Fibroblast of the aortic adventitia (primary cell): ENCODE measurements around the gene PHTF1. TPM values are rescaled to one million over a fixed set of nuclear protein-coding genes. Genes with fewer than 3 reads are reported as not detected.

Experiments
- DNase-seq: peaks from one replicate; pipeline ENCODE4 v3.0.0-alpha.2; 2010; ENCODE audit warnings: low read depth
- H3K4me3 ChIP-seq: 2 replicates; pipeline ENCODE4 v1.5.1; 2011; ENCODE audit warnings: low read depth, mild to moderate bottlenecking, control low read depth, low read length, moderate library complexity
- CTCF ChIP-seq: IDR thresholded peaks from 2 replicates; pipeline ENCODE4 v1.5.1; 2011; ENCODE audit warnings: mild to moderate bottlenecking, low read length, control low read depth, inconsistent platforms; ENCODE audit not compliant: insufficient read depth
- total RNA-seq: library from RNA; depleted of rRNA; stranded (reverse); fragments of >200 nt; gene quantifications from 2 replicates; pipeline ENCODE4 v1.2.3, GENCODE V29; 2012; ENCODE audit warnings: low replicate concordance

The PHTF1 gene
- total RNA-seq, 1 donor = 36.3 TPM

GRCh38 chr1:113659035-113659434 is 100.3 kb downstream of the PHTF1 start:
- H3K4me3 ChIP-seq = no peak overlapping the region
- no peak for DNase-seq
- TF ChIP-seq CTCF = no peak

DNA sequence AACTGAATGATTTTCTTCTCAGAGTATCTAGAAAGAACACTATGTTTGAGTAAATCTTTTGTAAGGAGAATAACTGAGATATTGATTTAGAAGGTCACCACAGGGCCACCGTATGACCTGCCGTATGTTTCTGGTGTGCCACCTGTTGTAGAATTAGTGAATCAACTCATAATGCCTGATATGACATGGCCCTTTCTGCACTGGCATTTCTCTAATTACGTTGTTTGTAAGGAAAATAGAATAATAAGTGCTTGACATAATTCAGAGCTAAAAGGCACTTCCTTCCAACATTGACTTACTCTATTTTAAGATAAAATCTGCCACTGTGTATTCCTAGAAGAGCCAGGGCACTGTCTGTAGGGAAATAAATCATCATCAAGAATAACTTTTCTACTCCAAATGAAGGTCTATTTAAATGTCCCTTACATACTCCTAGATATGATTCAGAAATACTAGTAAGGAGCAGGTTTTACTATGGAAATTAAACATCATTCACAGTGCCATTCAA is 101.7 kb downstream of the PHTF1 start:
- no peak overlapping the region for H3K4me3 ChIP-seq
- DNase-seq = no peak
- no peak for TF ChIP-seq CTCF

- H3K4me3 ChIP-seq = no peak overlapping the region
- no peak for TF ChIP-seq CTCF
- no peak for DNase-seq
Measured at GRCh38 chr1:113657126-113657525, 102.2 kb downstream of the PHTF1 start.

GRCh38 chr1:113654883-113655282 is 104.4 kb downstream of the PHTF1 start:
- DNase-seq = no peak
- H3K4me3 ChIP-seq = no peak overlapping the region
- TF ChIP-seq CTCF = no peak

DNA sequence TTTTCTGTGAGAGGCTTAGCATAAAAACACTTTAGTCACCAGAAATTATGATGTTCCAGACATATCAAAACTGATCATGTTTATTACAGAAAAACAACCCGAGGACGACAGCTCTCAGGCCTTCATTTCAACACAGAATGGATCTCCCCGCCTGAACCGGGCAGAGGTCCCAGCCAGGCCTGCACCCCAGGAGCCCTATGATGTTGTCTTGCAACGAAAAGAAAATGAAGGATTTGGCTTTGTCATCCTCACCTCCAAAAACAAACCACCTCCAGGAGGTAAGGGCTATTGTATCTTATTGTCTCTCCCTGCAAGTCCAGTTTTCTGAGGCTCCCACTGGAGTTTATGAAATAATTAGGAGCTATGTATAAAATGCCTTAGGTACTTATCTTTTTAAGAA is 105.5 kb downstream of the PHTF1 start:
- no peak for DNase-seq
- H3K4me3 ChIP-seq = no peak overlapping the region

GRCh38 chr1:113652771-113653170 is 106.5 kb downstream of the PHTF1 start:
- DNase-seq = no peak
- no peak for TF ChIP-seq CTCF
- H3K4me3 ChIP-seq = no peak overlapping the region

More for the DNA sequence above, 105.5 kb downstream of the PHTF1 start:
- TF ChIP-seq CTCF = no peak

DNA sequence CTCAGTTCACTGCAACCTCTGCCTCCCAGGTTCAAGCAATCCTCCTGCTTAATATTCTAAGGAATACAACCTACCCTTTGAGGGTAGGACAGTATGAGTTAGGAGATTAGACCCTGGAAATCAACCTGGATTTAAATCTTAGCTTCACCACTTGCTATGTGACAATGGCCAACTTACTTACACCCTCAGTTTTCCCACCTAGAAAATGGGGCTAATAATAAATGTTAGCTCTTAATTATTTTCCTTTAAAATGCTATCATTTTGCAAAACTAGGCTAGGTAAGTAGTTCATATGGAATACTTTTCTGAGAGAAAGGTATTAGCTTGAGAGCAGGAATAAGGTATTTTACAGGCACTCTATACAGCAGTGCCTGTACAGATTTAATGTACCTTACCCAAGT is 110.8 kb downstream of the PHTF1 start:
- H3K4me3 ChIP-seq = no peak overlapping the region
- no peak for DNase-seq
- no peak for TF ChIP-seq CTCF
